ENCODE results near the gene RASD1.

DNA sequence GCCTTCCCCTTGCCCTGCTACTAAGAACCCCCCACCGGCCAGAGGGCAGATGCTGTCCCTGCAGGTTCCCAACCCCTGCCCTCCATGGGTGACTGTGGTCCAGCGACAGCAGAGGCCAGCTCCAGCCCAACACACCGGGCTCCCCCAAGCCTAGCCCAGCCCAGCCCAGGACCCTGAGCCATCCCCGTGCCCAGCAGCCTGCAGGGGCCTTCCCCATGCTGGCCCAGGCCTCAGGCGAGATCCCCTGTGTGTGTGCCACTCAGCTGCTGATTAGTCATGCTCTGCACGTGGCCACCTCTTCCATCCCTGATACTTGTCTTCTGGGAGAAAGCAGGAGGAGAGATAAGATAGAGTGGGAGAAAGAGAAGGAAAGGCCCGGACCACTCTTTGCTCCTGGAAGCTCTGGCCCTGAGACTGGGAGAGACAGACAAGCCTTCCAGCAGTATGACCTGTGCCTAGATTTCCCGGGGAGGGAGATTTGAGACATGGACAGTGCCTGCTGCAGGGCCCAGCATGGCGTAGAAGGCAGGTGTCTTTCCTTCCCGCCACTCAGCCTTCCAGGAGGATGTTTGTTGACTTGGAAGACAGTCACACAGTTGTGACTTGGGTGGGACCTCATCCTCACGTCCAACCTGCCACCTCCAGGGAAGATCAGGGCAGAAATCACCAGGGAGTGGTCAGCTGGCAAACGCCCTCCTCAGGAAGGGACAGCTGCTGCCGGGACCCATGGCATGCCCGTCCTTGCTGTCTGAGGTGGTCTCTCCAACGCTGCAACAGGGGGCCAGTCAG is 41.3 kb upstream of the RASD1 start:
- no peak for TF ChIP-seq POLR2A (IDR thresholded peaks at IDR 0.05)
- TF ChIP-seq, protein P1, sequence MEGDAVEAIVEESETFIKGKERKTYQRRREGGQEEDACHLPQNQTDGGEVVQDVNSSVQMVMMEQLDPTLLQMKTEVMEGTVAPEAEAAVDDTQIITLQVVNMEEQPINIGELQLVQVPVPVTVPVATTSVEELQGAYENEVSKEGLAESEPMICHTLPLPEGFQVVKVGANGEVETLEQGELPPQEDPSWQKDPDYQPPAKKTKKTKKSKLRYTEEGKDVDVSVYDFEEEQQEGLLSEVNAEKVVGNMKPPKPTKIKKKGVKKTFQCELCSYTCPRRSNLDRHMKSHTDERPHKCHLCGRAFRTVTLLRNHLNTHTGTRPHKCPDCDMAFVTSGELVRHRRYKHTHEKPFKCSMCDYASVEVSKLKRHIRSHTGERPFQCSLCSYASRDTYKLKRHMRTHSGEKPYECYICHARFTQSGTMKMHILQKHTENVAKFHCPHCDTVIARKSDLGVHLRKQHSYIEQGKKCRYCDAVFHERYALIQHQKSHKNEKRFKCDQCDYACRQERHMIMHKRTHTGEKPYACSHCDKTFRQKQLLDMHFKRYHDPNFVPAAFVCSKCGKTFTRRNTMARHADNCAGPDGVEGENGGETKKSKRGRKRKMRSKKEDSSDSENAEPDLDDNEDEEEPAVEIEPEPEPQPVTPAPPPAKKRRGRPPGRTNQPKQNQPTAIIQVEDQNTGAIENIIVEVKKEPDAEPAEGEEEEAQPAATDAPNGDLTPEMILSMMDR (IDR thresholded peaks at IDR 0.05): no peak
- no peak for TF ChIP-seq POLR2AphosphoS5 (IDR thresholded peaks at IDR 0.05)
